ENCODE data around the gene HS3ST5. TPM values are rescaled to one million over a fixed set of nuclear protein-coding genes. Genes with fewer than 3 reads are reported as not detected.

HS3ST5 gene
- total RNA-seq, 1 experiment from 2014 or later, result 14.4 TPM

DNA sequence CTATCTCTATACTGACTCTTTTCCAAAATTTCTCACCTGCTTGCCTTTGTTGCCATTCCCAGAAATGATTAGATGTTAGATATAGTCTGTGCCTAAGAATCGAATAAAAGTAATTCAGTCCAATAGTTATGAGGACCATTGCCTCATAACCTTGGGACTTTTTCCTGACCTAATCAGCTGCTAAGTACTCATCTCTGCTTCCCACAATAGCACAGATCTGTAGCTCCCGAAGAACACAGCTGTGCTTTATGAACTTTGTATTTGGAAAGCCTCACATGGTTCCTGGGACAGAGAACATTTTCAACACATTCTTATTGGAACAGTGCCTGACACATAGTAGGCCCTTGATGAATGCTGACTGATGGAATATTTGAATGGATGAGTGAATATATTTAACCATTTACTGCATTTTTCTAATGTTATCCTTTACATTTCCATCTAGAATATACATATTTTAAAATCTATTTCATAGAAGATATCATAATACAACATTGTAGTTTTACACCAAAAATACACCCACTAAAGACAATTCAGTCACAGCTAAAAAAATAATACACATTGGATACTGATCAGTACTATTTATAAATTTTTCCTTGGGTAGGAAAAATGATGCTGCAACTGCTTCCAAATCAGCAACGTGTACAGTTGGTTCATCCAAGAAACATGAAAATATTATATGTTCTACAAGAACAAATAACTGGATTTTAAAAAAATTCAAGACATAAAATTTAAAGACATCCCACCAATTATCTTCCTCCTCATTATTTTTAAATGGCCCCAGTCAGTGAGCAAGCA lies 53.9 kb downstream of the HS3ST5 start:
- H3K23ac ChIP-seq (ENCODE audit: insufficient read length, low read depth, low read length), result no peak overlapping the region
- no peak overlapping the region for H2BK12ac ChIP-seq (ENCODE audit: insufficient read length, low read depth, low read length)
- H2AK5ac ChIP-seq (ENCODE audit: insufficient read length, low read length), result no peak overlapping the region
- no peak overlapping the region for H4K91ac ChIP-seq (ENCODE audit: insufficient read length, low read depth, low read length)
- H4K5ac ChIP-seq (ENCODE audit: insufficient read length, low read depth, low read length), result no peak overlapping the region
- H2AFZ ChIP-seq (ENCODE audit: low read length), result no peak overlapping the region
- peaks cover 30 to 41% of the 10 kb centered on the region in 2 experiments for H3K4me1 Mint-ChIP-seq
- no peaks in the 10 kb centered on the region for H3K9me3 ChIP-seq (ENCODE audit: control insufficient read depth, low read depth, low read length)
- no peaks in the 10 kb centered on the region for H3K27me3 ChIP-seq (ENCODE audit: insufficient read depth, low read length)
- no peak overlapping the region for H3K27ac ChIP-seq (ENCODE audit: insufficient read length, low read depth, low read length)
- H4K8ac ChIP-seq (replicated peaks; ENCODE audit: insufficient read length, low read depth, low read length), result no peak overlapping the region
- no peak overlapping the region for H2BK20ac ChIP-seq (ENCODE audit: low read depth, low read length, poor library complexity, severe bottlenecking)
- no peaks in the 10 kb centered on the region for H3K9me3 Mint-ChIP-seq
- H2BK5ac ChIP-seq (ENCODE audit: insufficient read length, low read length), result no peak overlapping the region
- no peaks in the 10 kb centered on the region for H4K20me1 ChIP-seq (ENCODE audit: control insufficient read depth, insufficient read depth, insufficient read length)
- H2BK120ac ChIP-seq (ENCODE audit: low read depth, low read length, poor library complexity, severe bottlenecking), result no peak overlapping the region
- WGBS (ENCODE audit: extremely low coverage, insufficient read length, low lambda C conversion rate), result no CpG with 5 or more reads among the region's 3 CpGs
- no peak overlapping the region for H3K4me3 Mint-ChIP-seq
- no peak overlapping the region for H2BK15ac ChIP-seq (ENCODE audit: low read depth, low read length)
- H3K79me1 ChIP-seq (ENCODE audit: insufficient read depth, low read depth, low read length, poor library complexity, severe bottlenecking), result no peaks in the 10 kb centered on the region
- H3K56ac ChIP-seq (ENCODE audit: insufficient read length, low read depth, low read length), result no peak overlapping the region
- no peak overlapping the region for H3K14ac ChIP-seq (ENCODE audit: insufficient read depth, low read length)
- no peak overlapping the region for H3K4ac ChIP-seq (ENCODE audit: low read depth, low read length)
- no peak for TF ChIP-seq CTCF (conservative IDR thresholded peaks at IDR 0.05)
- no peak overlapping the region for H3K18ac ChIP-seq (ENCODE audit: insufficient read length, low read depth, low read length)
- H3K4me2 ChIP-seq (ENCODE audit: insufficient read depth, insufficient read length, low read length), result no peak overlapping the region
- H3K36me3 Mint-ChIP-seq (ENCODE audit: insufficient read depth in 1 of 3, low read depth in 3 of 3), result peaks cover 4 to 28% (median 16%) of the 10 kb centered on the region in 3 experiments
- DNase-seq, result no peak
- no peaks in the 10 kb centered on the region for H3K27me3 Mint-ChIP-seq (ENCODE audit: low read depth)
- H3K23me2 ChIP-seq (ENCODE audit: insufficient read length, low read depth, low read length, poor library complexity, severe bottlenecking), result no peaks in the 10 kb centered on the region
- H3K27ac Mint-ChIP-seq, result peak overlapping the region in 2 of 3 experiments; percentile 10 to 50; a peak in 2 of 7 replicates
- no peaks in the 10 kb centered on the region; the same call in 1 of the 2 replicates for H3K4me1 ChIP-seq (ENCODE audit: insufficient read depth, low read length)
- no peaks in the 10 kb centered on the region for H3K79me2 ChIP-seq (ENCODE audit: insufficient read depth, low read length)
- H3K9ac ChIP-seq (ENCODE audit: extremely low read depth, insufficient read length, low read length), result no peak overlapping the region
- H3T11ph ChIP-seq (ENCODE audit: low read length), result no peak overlapping the region
